Activated CD8-positive, alpha-beta memory T cell treated with anti-CD3 and anti-CD28 coated beads for 4 hours (primary cell): ENCODE measurements around the gene DUSP3.

Source experiments
- DNase-seq, 2 donors: peaks; one replicate each; pipeline ENCODE4 v3.0.0-alpha.2; 2020; ENCODE audit warnings: low read depth in 2 of 2

Gene DUSP3

GRCh38 chr17:43769426-43769825 lies 9.4 kb downstream of the DUSP3 start:
- no peak for DNase-seq

- DNase-seq: no peak
Observed at GRCh38 chr17:43768943-43769342, 9.8 kb downstream of the DUSP3 start.

- DNase-seq: no peak
Observed at GRCh38 chr17:43768382-43768781, 10.4 kb downstream of the DUSP3 start.

GRCh38 chr17:43767713-43768059 lies 11.1 kb downstream of the DUSP3 start:
- no peak for DNase-seq

GRCh38 chr17:43767053-43767712 lies 11.6 kb downstream of the DUSP3 start:
- DNase-seq: no peak

GRCh38 chr17:43766413-43767052 lies 12.2 kb downstream of the DUSP3 start:
- DNase-seq: no peak

- DNase-seq: peak; percentile 70 to 80
Observed at GRCh38 chr17:43760254-43760852, 18.4 kb downstream of the DUSP3 start.

GRCh38 chr17:43759836-43760235 lies 18.9 kb downstream of the DUSP3 start:
- no peak for DNase-seq

GRCh38 chr17:43758497-43759174 lies 20.1 kb downstream of the DUSP3 start, which contains the start of gene SOST:
Gene SOST (minus strand): TSS chr17:43758791. CDS start chr17:43758741, 50 bp downstream.
- DNase-seq: no peak

- no peak for DNase-seq
Observed at GRCh38 chr17:43758086-43758485, 20.7 kb downstream of the DUSP3 start.

- DNase-seq: no peak
Observed at GRCh38 chr17:43757171-43757660, 21.6 kb downstream of the DUSP3 start.

- DNase-seq: no peak
Observed at GRCh38 chr17:43756201-43756600, 22.6 kb downstream of the DUSP3 start.

GRCh38 chr17:43755389-43755875 lies 23.3 kb downstream of the DUSP3 start:
- DNase-seq: no peak

- DNase-seq: no peak
Observed at GRCh38 chr17:43754947-43755346, 23.8 kb downstream of the DUSP3 start.

- DNase-seq: no peak
Observed at GRCh38 chr17:43753493-43754129, 25.2 kb downstream of the DUSP3 start.

- no peak for DNase-seq
Observed at GRCh38 chr17:43750153-43750552, 28.6 kb downstream of the DUSP3 start.

GRCh38 chr17:43745541-43745940 lies 33.2 kb downstream of the DUSP3 start:
- no peak for DNase-seq

GRCh38 chr17:43741636-43742035 lies 37.1 kb downstream of the DUSP3 start:
- no peak for DNase-seq

- DNase-seq: no peak
Observed at GRCh38 chr17:43740541-43740940, 38.2 kb downstream of the DUSP3 start.

- DNase-seq: no peak
Observed at GRCh38 chr17:43737722-43738121, 41.1 kb downstream of the DUSP3 start.

- DNase-seq: no peak
Observed at GRCh38 chr17:43736389-43736788, 42.4 kb downstream of the DUSP3 start.

- DNase-seq: no peak
Observed at GRCh38 chr17:43734376-43734775, 44.4 kb downstream of the DUSP3 start.
